Gastroesophageal sphincter (tissue), 4 donors: ENCODE measurements around the gene MED8. TPM values are rescaled to one million over a fixed set of nuclear protein-coding genes. Genes with fewer than 3 reads are reported as not detected.

ENCODE experiments used
- ATAC-seq: fragments of 150-250 bp; one replicate; pipeline ENCODE4 v1.9.1; 2016; ENCODE audit warnings: mild to moderate bottlenecking, moderate library complexity
- H3K27ac ChIP-seq, 4 donors: fragments of 200-600 bp; sonication (generic) in 3 of 4; 1 replicate in 3 of 4; 2 replicates in 1 of 4; pipeline ENCODE4 v1.5.1; 2016 to 2019
- H3K27me3 ChIP-seq: fragments of 200-600 bp; sonication (generic); one replicate; pipeline ENCODE4 v1.5.1; 2019
- H3K36me3 ChIP-seq, 2 donors: fragments of 200-600 bp; sonication (generic); one replicate each; pipeline ENCODE4 v1.5.1; 2019; ENCODE audit warnings: control low read depth in 1 of 2
- H3K4me1 ChIP-seq, 3 donors: fragments of 200-600 bp; sonication (generic); 1 replicate in 2 of 3; 2 replicates in 1 of 3; pipeline ENCODE4 v1.5.1; 2016 to 2019; ENCODE audit warnings: control low read depth in 2 of 3
- H3K4me3 ChIP-seq, 2 donors: fragments of 200-600 bp; sonication (generic); one replicate each; pipeline ENCODE4 v1.5.1; 2019; ENCODE audit warnings: mild to moderate bottlenecking in 1 of 2, moderate library complexity in 1 of 2
- H3K9me3 ChIP-seq, 3 donors: fragments of 200-600 bp; sonication (generic); one replicate each; pipeline ENCODE4 v1.5.1; 2017 to 2019; ENCODE audit warnings: control low read depth in 2 of 3
- CTCF ChIP-seq, 4 experiments: fragments of 200-600 bp in 2 of 4; fragments of 450-650 bp in 2 of 4; sonication (generic) in 1 of 4; IDR thresholded peaks; one replicate each; pipeline ENCODE4 v1.5.1; 2017 to 2019; ENCODE audit warnings: antibody characterized with exemption in 4 of 4, mild to moderate bottlenecking in 2 of 4, moderate library complexity in 2 of 4
- EP300 ChIP-seq: sonication (generic); formaldehyde crosslinking; IDR thresholded peaks from one replicate; pipeline ENCODE4 v1.6.1; 2017; ENCODE audit warnings: antibody characterized with exemption, mild to moderate bottlenecking
- POLR2A ChIP-seq, 2 donors: fragments of 450-650 bp; IDR thresholded peaks; one replicate each; pipeline ENCODE4 v1.6.1; 2017; ENCODE audit warnings: antibody characterized with exemption in 2 of 2, mild to moderate bottlenecking in 2 of 2, moderate library complexity in 1 of 2
- POLR2AphosphoS5 ChIP-seq: sonication (generic); formaldehyde crosslinking; IDR thresholded peaks from one replicate; pipeline ENCODE4 v1.6.1; 2017; ENCODE audit warnings: antibody characterized with exemption
- WGBS, 2 donors: methylation state at CpG; one replicate each; pipeline ENCODE4 v1.1.5; 2018; ENCODE audit warnings: low coverage in 1 of 2; 5-methylcytosine and 5-hydroxymethylcytosine counted together
- total RNA-seq, 4 donors: library from RNA; depleted of rRNA; stranded (reverse); fragments of >200 nt; gene quantifications; one replicate each; pipeline ENCODE4 v1.1.0, GENCODE V29; 2016

The MED8 gene
- total RNA-seq, result 10 to 100 TPM; 31.4 to 41.1 (median 33.6) TPM

- H3K27me3 ChIP-seq, result no peaks in the 10 kb centered on the region
These were observed at the start of gene MED8, which contains the start of gene SZT2 for GRCh38 chr1:43389326-43390313. Gene MED8, minus strand, starts transcription at chr1:43389800. Its CDS starts 36 bp downstream, at chr1:43389764. Gene SZT2, plus strand, starts transcription at chr1:43389899. Its CDS starts 70 bp downstream, at chr1:43389969.

GRCh38 chr1:43438953-43439581, 49.5 kb upstream of the MED8 start:
- no peak overlapping the region for H3K27ac ChIP-seq
- WGBS, 2 donors, result 90 to 100% methylated on average over 1 to 7 of the region's 10 CpGs
- H3K27me3 ChIP-seq, result no peaks in the 10 kb centered on the region
- no peak for ATAC-seq
- peaks cover 0 to 97% of the 10 kb centered on the region in 2 donors for H3K36me3 ChIP-seq
- no peaks in the 10 kb centered on the region for H3K9me3 ChIP-seq
- peaks cover 0 to 23% (median 9%) of the 10 kb centered on the region in 3 donors for H3K4me1 ChIP-seq
- H3K4me3 ChIP-seq, result no peak overlapping the region
- TF ChIP-seq POLR2AphosphoS5 (no peak), CTCF (IDR thresholded peaks at IDR 0.05) (no peak), EP300 (no peak), POLR2A (IDR thresholded peaks at IDR 0.05) (no peak)

More at GRCh38 chr1:43389326-43390313, at the start of gene MED8, which contains the start of gene SZT2:
- Histone ChIP-seq H3K27ac (peak within 1 kb of the TSS; percentile 25 to 88 (median 87)), H3K4me3 (peak within 1 kb of the TSS; percentile 56 to 67), H3K4me1 (peaks cover 6 to 30% (median 22%) of the 10 kb centered on the region in 3 donors), H3K9me3 (no peaks in the 10 kb centered on the region), H3K36me3 (peaks cover 0 to 35% of the 10 kb centered on the region in 2 donors)
- 0% methylated on average over 22 to 36 of the region's 65 CpGs for WGBS, 2 donors
- TF ChIP-seq CTCF (IDR thresholded peaks at IDR 0.05), result no peak
- TF ChIP-seq POLR2A (IDR thresholded peaks at IDR 0.05), result peak; percentile 51 to 66
- peak; percentile 86 for TF ChIP-seq POLR2AphosphoS5
- peak; percentile 99 for ATAC-seq

- no peaks in the 10 kb centered on the region for H3K9me3 ChIP-seq
- no peak for ATAC-seq
- no CpG with 5 or more reads among the region's 8 CpGs for WGBS, 2 donors
- no peak overlapping the region for H3K27ac ChIP-seq
- H3K36me3 ChIP-seq, result peaks cover 0 to 97% of the 10 kb centered on the region in 2 donors
- peaks cover 0 to 23% (median 9%) of the 10 kb centered on the region in 3 donors for H3K4me1 ChIP-seq
- no peak for TF ChIP-seq POLR2AphosphoS5
- TF ChIP-seq EP300, result no peak
- no peak for TF ChIP-seq POLR2A (IDR thresholded peaks at IDR 0.05)
- no peak for TF ChIP-seq CTCF (IDR thresholded peaks at IDR 0.05)
- no peaks in the 10 kb centered on the region for H3K27me3 ChIP-seq
- no peak overlapping the region for H3K4me3 ChIP-seq
These were observed 49.0 kb upstream of the MED8 start for GRCh38 chr1:43438576-43438952.

GRCh38 chr1:43438006-43438405, 48.4 kb upstream of the MED8 start:
- WGBS, 2 donors, result 80 to 100% methylated on average over 2 to 3 of the region's 3 CpGs
- no peak for TF ChIP-seq POLR2A (IDR thresholded peaks at IDR 0.05)
- no peak for TF ChIP-seq EP300
- TF ChIP-seq POLR2AphosphoS5, result no peak
- Histone ChIP-seq H3K27me3 (no peaks in the 10 kb centered on the region), H3K9me3 (no peaks in the 10 kb centered on the region), H3K4me3 (no peak overlapping the region), H3K36me3 (peaks cover 0 to 97% of the 10 kb centered on the region in 2 donors), H3K4me1 (peaks cover 0 to 23% (median 9%) of the 10 kb centered on the region in 3 donors), H3K27ac (no peak overlapping the region)
- no peak for ATAC-seq
